Subcutaneous abdominal adipose tissue (tissue), 5 donors: ENCODE results near the gene ARHGEF26.

ENCODE experiments used
- H3K27ac ChIP-seq: one replicate; pipeline ENCODE4 v1.7.0; 2013; ENCODE audit warnings: low read depth, mild to moderate bottlenecking, inconsistent platforms, low read length, moderate library complexity
- H3K27me3 ChIP-seq, 5 donors: one replicate each; pipeline ENCODE4 v1.7.0; 2013; ENCODE audit warnings: low read length in 5 of 5, inconsistent platforms in 1 of 5; ENCODE audit not compliant: control insufficient read depth in 5 of 5, insufficient read depth in 4 of 5
- H3K36me3 ChIP-seq, 5 donors: one replicate each; pipeline ENCODE4 v1.7.0; 2013; ENCODE audit warnings: low read length in 5 of 5; ENCODE audit not compliant: control insufficient read depth in 5 of 5, insufficient read depth in 5 of 5
- H3K4me1 ChIP-seq, 5 donors: one replicate each; pipeline ENCODE4 v1.7.0; 2013; ENCODE audit warnings: low read length in 5 of 5, mild to moderate bottlenecking in 3 of 5, moderate library complexity in 1 of 5; ENCODE audit not compliant: control insufficient read depth in 5 of 5, insufficient read depth in 5 of 5
- H3K4me3 ChIP-seq, 5 donors: one replicate each; pipeline ENCODE4 v1.7.0; 2013; ENCODE audit warnings: low read length in 5 of 5, low read depth in 1 of 5
- H3K9ac ChIP-seq, 5 donors: one replicate each; pipeline ENCODE4 v1.7.0; 2013; ENCODE audit warnings: low read length in 5 of 5, mild to moderate bottlenecking in 4 of 5, moderate library complexity in 3 of 5
- H3K9me3 ChIP-seq, 5 donors: one replicate each; pipeline ENCODE4 v1.7.0; 2013; ENCODE audit warnings: low read length in 5 of 5; ENCODE audit not compliant: control insufficient read depth in 5 of 5
- donor health status: healthy.
- donor health status: healthy.
- donor health status: healthy.
- donor health status: healthy.
- donor health status: healthy.

The ARHGEF26 gene

GRCh38 chr3:154252759-154253638 is 131.8 kb downstream of the ARHGEF26 start:
- H3K27ac ChIP-seq, result no peak overlapping the region
- no peak overlapping the region for H3K9ac ChIP-seq
- peaks cover 0 to 4% (median 4%) of the 10 kb centered on the region in 5 donors for H3K4me1 ChIP-seq
- H3K4me3 ChIP-seq, result peak overlapping the region in 4 of 5 donors; percentile 24 to 39 (median 32)
- peaks cover 25 to 50% (median 36%) of the 10 kb centered on the region in 5 donors for H3K36me3 ChIP-seq
- no peaks in the 10 kb centered on the region for H3K27me3 ChIP-seq
- H3K9me3 ChIP-seq, result no peaks in the 10 kb centered on the region

- H3K4me1 ChIP-seq, result peaks cover 0 to 4% (median 3%) of the 10 kb centered on the region in 5 donors
- H3K36me3 ChIP-seq, result peaks cover 31 to 64% (median 49%) of the 10 kb centered on the region in 5 donors
These were observed 133.3 kb downstream of the ARHGEF26 start for GRCh38 chr3:154254527-154254926.

GRCh38 chr3:154273381-154273780 is 152.2 kb downstream of the ARHGEF26 start:
- H3K9ac ChIP-seq, result no peak overlapping the region
- H3K36me3 ChIP-seq, result peaks cover 26 to 50% (median 44%) of the 10 kb centered on the region in 5 donors
- H3K27ac ChIP-seq, result no peak overlapping the region
- no peaks in the 10 kb centered on the region for H3K27me3 ChIP-seq
- peaks cover 0 to 2% (median 0%) of the 10 kb centered on the region in 5 donors for H3K9me3 ChIP-seq
- peaks cover 0 to 15% (median 0%) of the 10 kb centered on the region in 5 donors for H3K4me1 ChIP-seq
- H3K4me3 ChIP-seq, result no peak overlapping the region

More at GRCh38 chr3:154254527-154254926, 133.3 kb downstream of the ARHGEF26 start:
- no peak overlapping the region for H3K9ac ChIP-seq
- H3K4me3 ChIP-seq, result no peak overlapping the region
- H3K27ac ChIP-seq, result no peak overlapping the region
- H3K27me3 ChIP-seq, result no peaks in the 10 kb centered on the region
- H3K9me3 ChIP-seq, result no peaks in the 10 kb centered on the region

- H3K4me1 ChIP-seq, result peaks cover 0 to 15% (median 0%) of the 10 kb centered on the region in 5 donors
- no peak overlapping the region for H3K4me3 ChIP-seq
- peaks cover 0 to 2% (median 0%) of the 10 kb centered on the region in 5 donors for H3K9me3 ChIP-seq
- peaks cover 34 to 59% (median 50%) of the 10 kb centered on the region in 5 donors for H3K36me3 ChIP-seq
- H3K9ac ChIP-seq, result no peak overlapping the region
- no peak overlapping the region for H3K27ac ChIP-seq
- no peaks in the 10 kb centered on the region for H3K27me3 ChIP-seq
These were observed 153.2 kb downstream of the ARHGEF26 start for GRCh38 chr3:154274348-154274747.

GRCh38 chr3:154275292-154275691 is 154.1 kb downstream of the ARHGEF26 start:
- peaks cover 38 to 66% (median 56%) of the 10 kb centered on the region in 5 donors for H3K36me3 ChIP-seq

GRCh38 chr3:154275965-154276364 is 154.8 kb downstream of the ARHGEF26 start:
- Histone ChIP-seq H3K9ac (no peak overlapping the region), H3K36me3 (peaks cover 44 to 71% (median 63%) of the 10 kb centered on the region in 5 donors), H3K4me1 (peaks cover 0 to 15% (median 0%) of the 10 kb centered on the region in 5 donors), H3K27me3 (no peaks in the 10 kb centered on the region), H3K4me3 (no peak overlapping the region), H3K27ac (no peak overlapping the region), H3K9me3 (no peaks in the 10 kb centered on the region)

More at GRCh38 chr3:154275292-154275691, 154.1 kb downstream of the ARHGEF26 start:
- no peaks in the 10 kb centered on the region for H3K9me3 ChIP-seq
- H3K27ac ChIP-seq, result no peak overlapping the region
- H3K27me3 ChIP-seq, result no peaks in the 10 kb centered on the region
- H3K4me3 ChIP-seq, result no peak overlapping the region
- peaks cover 0 to 15% (median 0%) of the 10 kb centered on the region in 5 donors for H3K4me1 ChIP-seq
- no peak overlapping the region for H3K9ac ChIP-seq

- peaks cover 0 to 7% (median 0%) of the 10 kb centered on the region in 5 donors for H3K4me1 ChIP-seq
- H3K27me3 ChIP-seq, result no peaks in the 10 kb centered on the region
- H3K27ac ChIP-seq, result no peak overlapping the region
- peaks cover 45 to 74% (median 66%) of the 10 kb centered on the region in 5 donors for H3K36me3 ChIP-seq
- H3K9ac ChIP-seq, result no peak overlapping the region
- H3K4me3 ChIP-seq, result no peak overlapping the region
- no peaks in the 10 kb centered on the region for H3K9me3 ChIP-seq
These were observed 159.0 kb downstream of the ARHGEF26 start for GRCh38 chr3:154280161-154280560.

GRCh38 chr3:154285221-154285620 is 164.0 kb downstream of the ARHGEF26 start:
- no peaks in the 10 kb centered on the region for H3K27me3 ChIP-seq
- no peak overlapping the region for H3K27ac ChIP-seq
- H3K36me3 ChIP-seq, result peaks cover 54 to 72% (median 66%) of the 10 kb centered on the region in 5 donors

GRCh38 chr3:154290187-154290586 is 169.0 kb downstream of the ARHGEF26 start:
- Histone ChIP-seq H3K36me3 (peaks cover 64 to 71% (median 68%) of the 10 kb centered on the region in 5 donors), H3K27ac (no peak overlapping the region), H3K4me1 (no peaks in the 10 kb centered on the region), H3K9ac (no peak overlapping the region), H3K27me3 (no peaks in the 10 kb centered on the region), H3K4me3 (no peak overlapping the region), H3K9me3 (no peaks in the 10 kb centered on the region)

More at GRCh38 chr3:154285221-154285620, 164.0 kb downstream of the ARHGEF26 start:
- Histone ChIP-seq H3K9ac (no peak overlapping the region), H3K4me1 (no peaks in the 10 kb centered on the region), H3K9me3 (no peaks in the 10 kb centered on the region), H3K4me3 (no peak overlapping the region)

- H3K27me3 ChIP-seq, result no peaks in the 10 kb centered on the region
- no peaks in the 10 kb centered on the region for H3K9me3 ChIP-seq
- no peak overlapping the region for H3K27ac ChIP-seq
- no peak overlapping the region for H3K4me3 ChIP-seq
- H3K9ac ChIP-seq, result peak overlapping the region in 1 of 5 donors; percentile 0
- H3K4me1 ChIP-seq, result peaks cover 0 to 4% (median 0%) of the 10 kb centered on the region in 5 donors
- H3K36me3 ChIP-seq, result peaks cover 49 to 65% (median 55%) of the 10 kb centered on the region in 5 donors
These were observed 172.8 kb downstream of the ARHGEF26 start for GRCh38 chr3:154294016-154294415.
